Measurements from ENCODE around the gene TMED4. TPM values are rescaled to one million over a fixed set of nuclear protein-coding genes. Genes with fewer than 3 reads are reported as not detected.
"Not testable (repeated sequence)": the region's sequence is repeated elsewhere in the genome, so short reads cannot be mapped to it uniquely, and the experiment has no call there.

The TMED4 gene
- total RNA-seq, 3 donors from 2014 or later: 76.7 to 93.3 (median 84.9) TPM

DNA sequence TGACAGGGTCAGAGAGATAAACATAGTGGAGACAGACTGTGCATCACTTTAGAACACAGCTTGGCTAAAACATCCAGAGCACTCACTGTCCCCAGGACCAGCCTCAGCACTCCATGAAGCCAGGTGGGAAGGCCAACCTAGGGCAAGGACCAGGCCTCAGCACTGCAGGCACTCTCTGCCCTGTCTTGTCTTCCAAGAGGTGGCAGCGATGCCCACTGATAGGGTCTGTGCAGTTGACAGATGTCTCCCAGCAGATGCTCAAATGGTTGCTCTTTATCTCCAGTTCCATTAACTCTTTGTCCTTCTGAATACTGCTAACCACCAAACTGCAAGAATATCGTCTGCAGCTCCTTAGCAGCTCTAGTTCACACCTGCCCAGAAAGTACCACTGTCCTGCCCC, 17.4 kb downstream of the TMED4 start:
- ATAC-seq: no peak
- intact Hi-C loops (cut with DNase I, micrococcal nuclease): loop anchor here in 1 of 2 donors (10.0 kb wide), 1 partner anchor 320 kb away; no protein-coding TSS in a partner anchor
- H3K9me3 ChIP-seq: no peaks in the 10 kb centered on the region
- no peak for DNase-seq
- TF ChIP-seq, protein P1, sequence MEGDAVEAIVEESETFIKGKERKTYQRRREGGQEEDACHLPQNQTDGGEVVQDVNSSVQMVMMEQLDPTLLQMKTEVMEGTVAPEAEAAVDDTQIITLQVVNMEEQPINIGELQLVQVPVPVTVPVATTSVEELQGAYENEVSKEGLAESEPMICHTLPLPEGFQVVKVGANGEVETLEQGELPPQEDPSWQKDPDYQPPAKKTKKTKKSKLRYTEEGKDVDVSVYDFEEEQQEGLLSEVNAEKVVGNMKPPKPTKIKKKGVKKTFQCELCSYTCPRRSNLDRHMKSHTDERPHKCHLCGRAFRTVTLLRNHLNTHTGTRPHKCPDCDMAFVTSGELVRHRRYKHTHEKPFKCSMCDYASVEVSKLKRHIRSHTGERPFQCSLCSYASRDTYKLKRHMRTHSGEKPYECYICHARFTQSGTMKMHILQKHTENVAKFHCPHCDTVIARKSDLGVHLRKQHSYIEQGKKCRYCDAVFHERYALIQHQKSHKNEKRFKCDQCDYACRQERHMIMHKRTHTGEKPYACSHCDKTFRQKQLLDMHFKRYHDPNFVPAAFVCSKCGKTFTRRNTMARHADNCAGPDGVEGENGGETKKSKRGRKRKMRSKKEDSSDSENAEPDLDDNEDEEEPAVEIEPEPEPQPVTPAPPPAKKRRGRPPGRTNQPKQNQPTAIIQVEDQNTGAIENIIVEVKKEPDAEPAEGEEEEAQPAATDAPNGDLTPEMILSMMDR (IDR thresholded peaks at IDR 0.05): no peak
- no peak overlapping the region for H3K4me3 ChIP-seq
- H3K36me3 ChIP-seq (ENCODE audit: low read depth): no peaks in the 10 kb centered on the region
- H3K4me1 ChIP-seq (ENCODE audit: low read depth): peaks cover 10% of the 10 kb centered on the region

DNA sequence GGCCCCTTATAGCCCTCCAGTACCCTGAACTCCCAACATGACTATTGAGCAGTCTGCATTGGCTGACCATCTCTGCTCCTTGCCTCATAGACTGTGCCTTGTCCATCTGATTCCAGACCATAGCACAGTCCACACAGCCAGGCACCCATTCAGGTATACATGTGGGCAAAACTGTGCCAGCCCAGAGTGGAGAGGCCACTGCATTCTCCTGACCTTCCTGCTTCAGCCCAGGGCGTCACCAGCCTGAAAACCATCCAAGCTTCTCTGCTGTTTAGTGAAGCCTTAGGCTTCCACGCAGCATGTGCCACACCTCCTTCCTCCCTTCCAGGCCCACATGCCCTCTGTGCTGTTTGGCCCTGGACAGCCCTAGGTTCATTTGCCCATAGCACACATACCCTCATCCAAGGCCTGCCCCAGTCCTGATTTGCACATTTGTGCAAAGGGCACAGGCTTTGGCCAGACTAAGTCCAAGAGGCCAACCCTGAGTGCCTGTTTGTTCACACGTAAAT, 18.8 kb downstream of the TMED4 start:
- H3K4me1 ChIP-seq (ENCODE audit: low read depth): peaks cover 10% of the 10 kb centered on the region
- TF ChIP-seq, protein P1 (IDR thresholded peaks at IDR 0.05): no peak
- H3K36me3 ChIP-seq (ENCODE audit: low read depth): no peaks in the 10 kb centered on the region
- H3K9me3 ChIP-seq: no peaks in the 10 kb centered on the region
- DNase-seq: no peak
- intact Hi-C loops (cut with DNase I, micrococcal nuclease): loop anchor here in 1 of 2 donors (10.0 kb wide), 1 partner anchor 318 kb away; no protein-coding TSS in a partner anchor
- no peak overlapping the region for H3K4me3 ChIP-seq
- no peak for ATAC-seq

DNA sequence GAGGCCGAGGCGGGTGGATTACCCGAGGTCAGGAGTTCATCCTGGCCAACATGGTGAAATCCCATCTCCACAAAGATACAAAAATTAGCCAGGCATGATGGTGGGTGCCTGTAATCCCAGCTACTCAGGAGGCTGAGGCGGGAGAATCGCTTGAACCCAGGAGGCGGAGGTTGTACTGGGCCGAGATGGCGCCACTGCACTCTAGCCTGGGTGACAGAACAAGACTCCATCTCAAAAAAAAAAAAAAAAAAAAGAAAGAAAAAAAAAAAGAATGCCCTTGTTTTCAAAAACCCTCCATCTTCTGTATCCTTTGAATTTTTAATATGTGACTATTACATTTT, 19.4 kb downstream of the TMED4 start:
- not testable (repeated sequence) for H3K9me3 ChIP-seq; ATAC-seq; H3K36me3 ChIP-seq (ENCODE audit: low read depth); DNase-seq; H3K4me1 ChIP-seq (ENCODE audit: low read depth); H3K4me3 ChIP-seq
- intact Hi-C loops (cut with DNase I, micrococcal nuclease): loop anchor here in 1 of 2 donors (10.0 kb wide), 1 partner anchor 318 kb away; no protein-coding TSS in a partner anchor

DNA sequence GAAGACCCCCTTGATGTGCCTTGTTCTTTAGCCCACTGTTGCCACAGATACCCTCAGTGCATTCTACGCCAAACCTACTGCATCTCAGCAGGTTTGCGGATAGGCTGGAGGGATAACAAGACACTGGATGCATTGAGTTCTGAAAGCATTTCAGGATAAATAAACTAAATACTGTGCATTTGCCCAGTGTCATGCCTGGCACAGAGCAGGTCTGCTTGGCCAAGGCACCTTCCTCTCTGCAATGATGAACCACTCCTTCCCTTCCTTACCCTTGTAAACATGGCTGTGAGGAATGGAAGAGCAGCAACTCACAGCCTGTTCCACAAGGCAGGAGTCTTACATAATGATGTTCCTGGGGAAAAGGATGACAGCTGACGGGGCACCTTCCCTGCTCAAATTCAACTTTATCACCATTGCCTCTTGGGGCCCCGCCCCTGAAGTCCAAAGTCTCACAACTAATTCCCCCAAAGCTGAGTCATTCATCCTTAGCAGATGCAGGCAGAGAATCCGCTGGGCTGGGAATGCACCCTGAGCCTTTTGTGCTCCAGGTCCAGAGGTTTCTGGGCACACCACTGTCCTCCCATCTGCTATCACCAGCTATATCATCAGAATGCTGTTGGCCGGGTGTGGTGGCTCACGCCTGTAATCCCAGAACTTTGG, 19.9 kb downstream of the TMED4 start:
- peak; percentile 82 for ATAC-seq
- Histone ChIP-seq H3K9me3 (no peaks in the 10 kb centered on the region), H3K36me3 (ENCODE audit: low read depth) (no peaks in the 10 kb centered on the region), H3K4me3 (no peak overlapping the region), H3K4me1 (ENCODE audit: low read depth) (peaks cover 10% of the 10 kb centered on the region)
- TF ChIP-seq, protein P1 (IDR thresholded peaks at IDR 0.05): no peak
- peak in 2 of 3 donors; percentile 56 to 57 for DNase-seq
- intact Hi-C loops (cut with DNase I, micrococcal nuclease): loop anchor here in 1 of 2 donors (10.0 kb wide), 1 partner anchor 317 kb away; no protein-coding TSS in a partner anchor

DNA sequence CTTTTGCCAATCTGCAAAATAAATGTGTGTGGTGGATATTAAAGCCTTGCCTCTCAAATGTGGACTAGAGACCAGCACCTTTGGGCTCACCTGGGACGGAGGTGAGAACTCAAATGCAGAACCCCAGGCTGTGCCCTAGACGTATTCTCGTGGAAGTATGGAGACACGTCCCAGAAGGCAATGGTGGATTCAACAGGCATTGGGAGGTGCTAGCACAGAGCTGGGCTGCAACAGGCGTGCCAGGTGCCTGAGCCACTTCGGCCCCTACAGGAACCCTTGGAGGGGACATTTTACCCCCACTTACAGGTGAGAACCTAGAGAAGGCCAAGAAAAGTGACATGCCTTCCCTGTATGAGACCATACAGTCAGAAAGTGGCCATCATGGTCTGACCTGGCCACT, 20.6 kb downstream of the TMED4 start:
- Histone ChIP-seq H3K4me1 (ENCODE audit: low read depth) (peaks cover 10% of the 10 kb centered on the region), H3K4me3 (no peak overlapping the region), H3K9me3 (no peaks in the 10 kb centered on the region), H3K36me3 (ENCODE audit: low read depth) (no peaks in the 10 kb centered on the region)
- intact Hi-C loops (cut with DNase I, micrococcal nuclease): loop anchor here in 1 of 2 donors (10.0 kb wide), 1 partner anchor 317 kb away; no protein-coding TSS in a partner anchor
- no peak for ATAC-seq
- no peak for DNase-seq
- TF ChIP-seq, protein P1 (IDR thresholded peaks at IDR 0.05): no peak

DNA sequence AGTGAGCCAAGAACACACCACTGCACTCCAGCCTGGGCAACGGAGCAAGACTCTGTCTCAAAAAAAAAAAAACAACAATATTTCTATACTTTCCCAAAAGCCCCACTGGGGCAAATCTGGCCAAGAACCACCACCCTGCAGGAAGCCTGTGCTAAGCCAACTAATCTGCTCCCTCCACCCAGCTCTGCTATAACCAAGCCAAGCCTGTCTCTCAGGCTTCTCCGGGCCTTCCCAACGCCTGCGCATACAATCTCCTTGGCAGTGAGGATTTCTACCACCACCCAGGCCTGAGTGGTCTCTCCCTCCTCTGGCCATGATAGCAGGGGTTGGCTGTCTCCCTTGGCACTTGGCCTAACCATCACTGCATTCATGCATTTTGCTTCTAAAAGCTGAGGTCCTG, 22.5 kb downstream of the TMED4 start:
- DNase-seq: no peak
- Histone ChIP-seq H3K36me3 (ENCODE audit: low read depth) (no peaks in the 10 kb centered on the region), H3K9me3 (no peaks in the 10 kb centered on the region), H3K4me1 (ENCODE audit: low read depth) (peaks cover 10% of the 10 kb centered on the region), H3K4me3 (no peak overlapping the region)
- no peak for ATAC-seq
- TF ChIP-seq, protein P1 (IDR thresholded peaks at IDR 0.05): no peak
- intact Hi-C loops (cut with DNase I, micrococcal nuclease): no loop called here

Data from mucosa of descending colon (tissue), 3 donors.